ENCODE results near the gene MYCT1.

MYCT1 gene

GRCh38 chr6:152745509-152746171 is 47.9 kb downstream of the MYCT1 start:
- DNase-seq (ENCODE audit: low read depth in 2 of 2) = no peak
- no peak for TF ChIP-seq CTCF (IDR thresholded peaks at IDR 0.05; ENCODE audit: low read depth, low read length)
- no peak overlapping the region for H3K4me3 ChIP-seq (replicated peaks in 1 of 2; ENCODE audit: low read depth in 2 of 2, low read length in 2 of 2)

- DNase-seq (ENCODE audit: low read depth in 2 of 2) = peak; percentile 23 to 57
- no peak for TF ChIP-seq CTCF (IDR thresholded peaks at IDR 0.05; ENCODE audit: low read depth, low read length)
- no peak overlapping the region for H3K4me3 ChIP-seq (replicated peaks in 1 of 2; ENCODE audit: low read depth in 2 of 2, low read length in 2 of 2)
Observed at GRCh38 chr6:152746172-152746553, 48.5 kb downstream of the MYCT1 start.

- no peak overlapping the region for H3K4me3 ChIP-seq (replicated peaks in 1 of 2; ENCODE audit: low read depth in 2 of 2, low read length in 2 of 2)
- TF ChIP-seq CTCF (IDR thresholded peaks at IDR 0.05; ENCODE audit: low read depth, low read length) = no peak
- DNase-seq (ENCODE audit: low read depth in 2 of 2) = peak; percentile 15 to 53
Observed at GRCh38 chr6:152748843-152749242, 51.1 kb downstream of the MYCT1 start.

- H3K4me3 ChIP-seq (replicated peaks in 1 of 2; ENCODE audit: low read depth in 2 of 2, low read length in 2 of 2) = no peak overlapping the region
- TF ChIP-seq CTCF (IDR thresholded peaks at IDR 0.05; ENCODE audit: low read depth, low read length) = no peak
- no peak for DNase-seq (ENCODE audit: low read depth in 2 of 2)
Observed at GRCh38 chr6:152749336-152749735, 51.6 kb downstream of the MYCT1 start.

GRCh38 chr6:152750694-152751093 is 53.0 kb downstream of the MYCT1 start, which contains the start of gene VIP:
TSS of gene VIP (plus strand) at chr6:152750797. CDS start at chr6:152752178, 1,381 bp downstream.
- no peak for TF ChIP-seq CTCF (IDR thresholded peaks at IDR 0.05; ENCODE audit: low read depth, low read length)
- DNase-seq (ENCODE audit: low read depth in 2 of 2) = peak; percentile 48 to 68
- H3K4me3 ChIP-seq (replicated peaks in 1 of 2; ENCODE audit: low read depth in 2 of 2, low read length in 2 of 2) = no peak within 1 kb of the TSS

- H3K4me3 ChIP-seq (replicated peaks in 1 of 2; ENCODE audit: low read depth in 2 of 2, low read length in 2 of 2) = no peak overlapping the region
- no peak for TF ChIP-seq CTCF (IDR thresholded peaks at IDR 0.05; ENCODE audit: low read depth, low read length)
- DNase-seq (ENCODE audit: low read depth in 2 of 2) = no peak
Observed at GRCh38 chr6:152765331-152765730, 67.6 kb downstream of the MYCT1 start.

- no peak for DNase-seq (ENCODE audit: low read depth in 2 of 2)
- TF ChIP-seq CTCF (IDR thresholded peaks at IDR 0.05; ENCODE audit: low read depth, low read length) = no peak
Observed at GRCh38 chr6:152769159-152769558, 71.5 kb downstream of the MYCT1 start.

More at GRCh38 chr6:152769159-152769558, 71.5 kb downstream of the MYCT1 start:
- no peak overlapping the region for H3K4me3 ChIP-seq (replicated peaks in 1 of 2; ENCODE audit: low read depth in 2 of 2, low read length in 2 of 2)
